ENCODE results near the gene SESN3.

- TF ChIP-seq CTCF (IDR thresholded peaks at IDR 0.05) (no peak), POLR2A (IDR thresholded peaks at IDR 0.05) (no peak)
Measured at GRCh38 chr11:95153857-95154246, 77.2 kb downstream of the SESN3 start.

Data from adrenal gland (tissue), 5 donors.